ENCODE results near the gene MORN2. TPM values are rescaled to one million over a fixed set of nuclear protein-coding genes. Genes with fewer than 3 reads are reported as not detected.

MORN2 gene
- total and polyA plus RNA-seq, 2 donors (not counting 1 experiment from before 2014, with no cell fraction given), result 14.4 to 35.1 TPM

DNA sequence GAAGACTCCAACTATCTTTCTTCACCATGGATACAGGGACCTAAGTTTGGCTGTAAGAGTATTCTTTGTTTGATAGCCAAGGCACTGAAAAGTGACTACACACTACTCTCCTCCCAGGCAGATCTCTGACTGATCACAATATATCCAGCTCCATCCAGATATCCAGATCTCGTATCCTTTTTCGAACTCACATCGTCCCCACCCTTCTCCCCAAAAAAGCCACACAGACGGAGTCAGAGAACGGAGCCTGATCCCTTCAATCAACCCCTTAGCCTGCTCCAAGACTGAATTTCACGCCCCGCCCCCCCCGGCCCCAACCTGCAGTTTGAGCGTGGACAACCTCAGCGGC lies 575 bp upstream of the MORN2 start:
- peak in 1 of 2 donors; percentile 2 for DNase-seq (ENCODE audit: low read depth in 2 of 2)
- peak overlapping the region; percentile 84 for H3K27ac ChIP-seq (ENCODE audit: insufficient read depth, low read length)

DNA sequence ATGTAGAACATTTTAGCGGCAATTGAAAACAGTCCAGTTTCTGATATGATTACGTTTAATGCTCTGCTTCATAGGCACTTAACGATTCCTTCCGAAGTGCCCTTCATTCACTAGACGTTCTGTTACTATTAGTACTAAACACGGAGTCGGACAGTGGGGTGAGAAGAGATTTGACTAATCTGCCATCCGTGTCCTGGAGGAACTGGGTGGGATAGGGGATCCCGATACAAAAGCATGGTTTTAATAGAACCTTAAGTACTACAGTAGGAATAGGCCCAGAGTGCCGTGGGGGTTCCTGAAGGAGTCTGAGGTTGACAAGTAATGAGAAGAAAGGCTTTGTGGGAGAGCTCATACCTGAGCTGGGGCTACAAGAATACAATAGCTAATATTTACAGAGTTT lies 631 bp downstream of the MORN2 start:
- H3K27ac ChIP-seq (ENCODE audit: insufficient read depth, low read length), result peak overlapping the region; percentile 84
- no peak for DNase-seq (ENCODE audit: low read depth in 2 of 2)
- H3K9ac ChIP-seq (ENCODE audit: insufficient read depth, low read length), result peak overlapping the region; percentile 63
- H3K79me2 ChIP-seq (ENCODE audit: control insufficient read depth, insufficient read depth, low read length), result peaks cover 15% of the 10 kb centered on the region
- H4K20me1 ChIP-seq (ENCODE audit: control insufficient read depth, extremely low read depth, insufficient read depth, low read length), result no peaks in the 10 kb centered on the region
- peak overlapping the region; percentile 96 for H2AFZ ChIP-seq (ENCODE audit: low read length)
- H3K4me2 ChIP-seq (ENCODE audit: extremely low read depth, insufficient read depth, low read length), result peak overlapping the region; percentile 92
- H3K4me3 ChIP-seq (replicated peaks in 1 of 4; ENCODE audit: control extremely low read depth in 1 of 4, insufficient read depth in 1 of 4, low read depth in 3 of 4, low read length in 4 of 4), result peak overlapping the region; percentile 67 to 97 (median 94)
- H3K4me1 ChIP-seq (ENCODE audit: control insufficient read depth, extremely low read depth, insufficient read depth, low read length), result peaks cover 3% of the 10 kb centered on the region
- H3K27me3 ChIP-seq (ENCODE audit: control insufficient read depth, insufficient read depth, low read length), result no peaks in the 10 kb centered on the region
- TF ChIP-seq EZH2 (IDR thresholded peaks at IDR 0.05; ENCODE audit: low read length, missing control alignments), result no peak
- TF ChIP-seq, protein P1, sequence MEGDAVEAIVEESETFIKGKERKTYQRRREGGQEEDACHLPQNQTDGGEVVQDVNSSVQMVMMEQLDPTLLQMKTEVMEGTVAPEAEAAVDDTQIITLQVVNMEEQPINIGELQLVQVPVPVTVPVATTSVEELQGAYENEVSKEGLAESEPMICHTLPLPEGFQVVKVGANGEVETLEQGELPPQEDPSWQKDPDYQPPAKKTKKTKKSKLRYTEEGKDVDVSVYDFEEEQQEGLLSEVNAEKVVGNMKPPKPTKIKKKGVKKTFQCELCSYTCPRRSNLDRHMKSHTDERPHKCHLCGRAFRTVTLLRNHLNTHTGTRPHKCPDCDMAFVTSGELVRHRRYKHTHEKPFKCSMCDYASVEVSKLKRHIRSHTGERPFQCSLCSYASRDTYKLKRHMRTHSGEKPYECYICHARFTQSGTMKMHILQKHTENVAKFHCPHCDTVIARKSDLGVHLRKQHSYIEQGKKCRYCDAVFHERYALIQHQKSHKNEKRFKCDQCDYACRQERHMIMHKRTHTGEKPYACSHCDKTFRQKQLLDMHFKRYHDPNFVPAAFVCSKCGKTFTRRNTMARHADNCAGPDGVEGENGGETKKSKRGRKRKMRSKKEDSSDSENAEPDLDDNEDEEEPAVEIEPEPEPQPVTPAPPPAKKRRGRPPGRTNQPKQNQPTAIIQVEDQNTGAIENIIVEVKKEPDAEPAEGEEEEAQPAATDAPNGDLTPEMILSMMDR (conservative IDR thresholded peaks at IDR 0.05 in 1 of 2, IDR thresholded peaks at IDR 0.05 in 1 of 2; ENCODE audit: low read depth in 1 of 2, low read length in 2 of 2), result no peak
- H3K9me3 ChIP-seq (ENCODE audit: control insufficient read depth, insufficient read depth, low read depth, low read length), result no peaks in the 10 kb centered on the region
- H3K36me3 ChIP-seq (ENCODE audit: control insufficient read depth, insufficient read depth, low read length), result no peaks in the 10 kb centered on the region

More for the DNA sequence above, 575 bp upstream of the MORN2 start:
- Histone ChIP-seq H3K9me3 (ENCODE audit: control insufficient read depth, insufficient read depth, low read depth, low read length) (no peaks in the 10 kb centered on the region), H3K27me3 (ENCODE audit: control insufficient read depth, insufficient read depth, low read length) (no peaks in the 10 kb centered on the region), H2AFZ (ENCODE audit: low read length) (peak overlapping the region; percentile 96), H3K79me2 (ENCODE audit: control insufficient read depth, insufficient read depth, low read length) (peaks cover 15% of the 10 kb centered on the region), H3K4me2 (ENCODE audit: extremely low read depth, insufficient read depth, low read length) (peak overlapping the region; percentile 67), H3K4me1 (ENCODE audit: control insufficient read depth, extremely low read depth, insufficient read depth, low read length) (peaks cover 3% of the 10 kb centered on the region), H3K9ac (ENCODE audit: insufficient read depth, low read length) (peak overlapping the region; percentile 63), H3K36me3 (ENCODE audit: control insufficient read depth, insufficient read depth, low read length) (no peaks in the 10 kb centered on the region), H3K4me3 (replicated peaks in 1 of 4; ENCODE audit: control extremely low read depth in 1 of 4, insufficient read depth in 1 of 4, low read depth in 3 of 4, low read length in 4 of 4) (peak overlapping the region; percentile 67 to 97 (median 94)), H4K20me1 (ENCODE audit: control insufficient read depth, extremely low read depth, insufficient read depth, low read length) (no peaks in the 10 kb centered on the region)
- TF ChIP-seq EZH2 (IDR thresholded peaks at IDR 0.05; ENCODE audit: low read length, missing control alignments), result no peak
- TF ChIP-seq, protein P1 (conservative IDR thresholded peaks at IDR 0.05 in 1 of 2, IDR thresholded peaks at IDR 0.05 in 1 of 2; ENCODE audit: low read depth in 1 of 2, low read length in 2 of 2), result no peak

DNA sequence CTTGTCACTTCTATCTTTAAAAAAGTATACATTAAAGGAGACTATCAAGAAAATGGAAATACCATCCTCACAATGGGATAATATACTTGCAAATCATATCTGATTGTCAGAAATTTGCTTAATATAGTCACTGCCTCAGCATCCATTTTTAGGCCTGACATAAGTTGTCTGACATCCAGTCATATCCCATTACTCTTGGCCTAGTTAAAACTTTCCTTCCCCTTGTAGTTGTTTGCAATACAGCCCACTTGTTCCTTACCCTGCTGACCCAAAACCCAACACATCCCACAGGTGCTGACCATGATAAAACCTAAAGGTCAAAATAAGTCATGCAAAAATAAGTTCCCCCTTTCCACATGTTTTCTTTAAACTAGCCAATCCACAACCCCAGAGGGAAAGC lies 10.3 kb downstream of the MORN2 start:
- Histone ChIP-seq H4K20me1 (ENCODE audit: control insufficient read depth, extremely low read depth, insufficient read depth, low read length) (no peaks in the 10 kb centered on the region), H3K79me2 (ENCODE audit: control insufficient read depth, insufficient read depth, low read length) (no peaks in the 10 kb centered on the region), H3K4me2 (ENCODE audit: extremely low read depth, insufficient read depth, low read length) (no peak overlapping the region), H3K4me1 (ENCODE audit: control insufficient read depth, extremely low read depth, insufficient read depth, low read length) (no peaks in the 10 kb centered on the region), H3K27me3 (ENCODE audit: control insufficient read depth, insufficient read depth, low read length) (no peaks in the 10 kb centered on the region), H3K9me3 (ENCODE audit: control insufficient read depth, insufficient read depth, low read depth, low read length) (no peaks in the 10 kb centered on the region), H2AFZ (ENCODE audit: low read length) (no peak overlapping the region), H3K4me3 (replicated peaks in 1 of 4; ENCODE audit: control extremely low read depth in 1 of 4, insufficient read depth in 1 of 4, low read depth in 3 of 4, low read length in 4 of 4) (no peak overlapping the region), H3K36me3 (ENCODE audit: control insufficient read depth, insufficient read depth, low read length) (no peaks in the 10 kb centered on the region), H3K9ac (ENCODE audit: insufficient read depth, low read length) (no peak overlapping the region), H3K27ac (ENCODE audit: insufficient read depth, low read length) (no peak overlapping the region)
- no peak for DNase-seq (ENCODE audit: low read depth in 2 of 2)
- no peak for TF ChIP-seq EZH2 (IDR thresholded peaks at IDR 0.05; ENCODE audit: low read length, missing control alignments)
- TF ChIP-seq, protein P1 (conservative IDR thresholded peaks at IDR 0.05 in 1 of 2, IDR thresholded peaks at IDR 0.05 in 1 of 2; ENCODE audit: low read depth in 1 of 2, low read length in 2 of 2), result no peak

Data from fibroblast of lung (primary cell).